ENCODE measurements around the gene PRPS1.
A peak's percentile ranks its signal among the peaks of the same experiment; 100 is the strongest.
"Not testable (repeated sequence)": the region's sequence is repeated elsewhere in the genome, so short reads cannot be mapped to it uniquely, and the experiment has no call there.

Gene PRPS1

DNA sequence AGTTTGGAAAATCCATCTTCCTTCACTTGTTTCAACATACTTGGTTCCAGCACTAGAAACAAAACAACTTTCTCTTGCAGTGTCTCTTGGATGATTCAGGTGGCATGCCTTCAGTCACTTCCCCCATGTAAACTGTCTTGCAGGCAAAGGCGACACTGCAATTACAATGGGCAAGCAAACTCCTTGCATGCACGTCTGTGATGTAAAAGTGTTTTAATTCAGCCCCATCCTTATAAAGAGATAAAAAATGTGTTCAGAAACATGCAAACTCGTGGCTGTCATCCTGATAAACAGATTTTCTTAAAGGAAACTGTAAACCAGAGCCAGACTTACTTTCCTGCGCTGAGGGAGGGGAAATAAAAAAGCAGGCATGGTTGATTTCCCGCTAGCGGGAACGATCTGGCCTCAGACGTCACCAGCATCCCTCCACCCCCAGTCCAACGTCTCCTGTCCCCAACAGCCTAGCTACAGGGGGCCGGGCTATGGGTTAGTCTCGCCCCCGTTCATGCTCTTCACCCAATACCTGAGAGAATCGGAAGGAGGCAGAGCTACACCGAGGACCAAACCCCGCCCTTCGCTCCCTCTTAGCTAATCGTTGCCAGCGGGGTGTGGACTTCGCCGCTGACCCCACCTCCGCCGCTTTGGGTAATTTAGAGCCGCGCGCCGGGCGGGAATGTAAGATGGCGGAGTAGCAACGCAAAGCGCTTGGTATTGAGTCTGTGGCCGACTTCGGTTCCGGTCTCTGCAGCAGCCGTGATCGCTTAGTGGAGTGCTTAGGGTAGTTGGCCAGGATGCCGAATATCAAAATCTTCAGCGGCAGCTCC, at the start of gene PRPS1:
Gene PRPS1, plus strand, starts transcription at position 673 of the 824 bp plus-strand sequence. Its CDS starts 119 bp downstream, at position 792.
- DNase-seq (ENCODE audit: low spot score) = peak; percentile 92

GRCh38 chrX:107579956-107580355, 48.4 kb upstream of the PRPS1 start:
- no peak for DNase-seq (ENCODE audit: low spot score)

- DNase-seq (ENCODE audit: low spot score) = no peak
These were observed 46.4 kb upstream of the PRPS1 start for GRCh38 chrX:107581923-107582322.

GRCh38 chrX:107589243-107589642, 39.1 kb upstream of the PRPS1 start:
- no peak for DNase-seq (ENCODE audit: low spot score)

DNA sequence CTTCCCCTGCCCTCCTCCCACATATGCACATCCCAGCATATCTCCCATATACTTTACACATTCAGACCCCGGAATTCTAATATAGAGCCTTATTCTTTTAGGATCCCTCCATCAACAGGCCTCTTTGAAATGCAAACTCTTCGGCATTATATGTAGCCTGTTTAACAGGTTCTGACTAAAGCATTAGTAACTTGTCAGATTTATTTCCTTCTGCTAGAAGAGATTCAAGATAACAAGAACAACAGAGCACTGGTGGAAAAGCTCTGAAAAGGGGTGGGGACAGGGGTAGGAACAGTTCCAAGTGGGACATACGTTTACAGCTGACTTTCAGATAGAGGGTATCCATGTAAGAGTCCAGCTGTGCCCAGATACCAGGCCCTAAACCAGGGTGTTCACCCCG, 31.7 kb upstream of the PRPS1 start:
- no peak for DNase-seq (ENCODE audit: low spot score)

- DNase-seq (ENCODE audit: low spot score) = no peak
These were observed 31.0 kb upstream of the PRPS1 start for GRCh38 chrX:107597264-107597663.

GRCh38 chrX:107597791-107598190, 30.5 kb upstream of the PRPS1 start:
- no peak for DNase-seq (ENCODE audit: low spot score)

GRCh38 chrX:107599450-107599861, 28.9 kb upstream of the PRPS1 start:
- DNase-seq (ENCODE audit: low spot score) = no peak

DNA sequence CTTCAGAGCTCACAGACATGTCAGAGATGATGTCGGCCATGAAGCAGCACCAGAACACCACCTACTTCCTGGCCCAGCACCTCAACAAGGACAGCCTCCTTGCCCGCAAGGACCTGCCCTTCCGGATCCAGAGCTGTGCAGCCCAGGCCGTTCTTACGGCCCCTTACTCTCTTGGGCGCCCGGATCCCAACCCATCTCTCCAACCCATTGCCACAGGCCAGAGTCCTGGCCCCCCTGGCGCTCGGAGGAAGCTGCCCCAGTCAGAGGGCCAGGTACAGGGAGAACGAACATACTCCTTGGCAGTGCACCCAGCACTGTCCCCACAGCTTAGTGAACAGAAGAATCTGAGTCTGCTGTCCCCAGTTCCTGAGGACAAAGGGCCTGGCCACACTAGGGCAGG, 27.9 kb upstream of the PRPS1 start:
- no peak for DNase-seq (ENCODE audit: low spot score)

DNA sequence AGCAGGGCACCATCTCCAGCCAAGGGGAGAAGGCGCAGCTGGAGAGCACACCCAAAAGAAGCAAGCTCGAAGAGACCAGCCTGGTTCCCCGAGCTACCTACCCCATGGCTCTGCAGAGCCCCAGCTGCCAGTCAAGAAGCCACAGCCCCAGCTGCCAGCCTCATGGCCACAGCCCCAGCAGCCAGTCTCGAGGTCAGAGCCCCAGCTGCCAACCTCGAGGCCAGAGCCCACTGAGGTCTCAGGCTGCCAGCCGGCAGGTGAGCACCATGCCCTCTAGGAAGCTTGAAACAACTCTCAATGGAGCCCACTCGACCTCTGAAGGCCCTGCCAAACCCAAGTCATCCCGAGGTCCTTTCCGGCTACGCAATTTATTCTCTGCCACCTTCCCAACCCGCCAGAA, 27.0 kb upstream of the PRPS1 start:
- no peak for DNase-seq (ENCODE audit: low spot score)

GRCh38 chrX:107601759-107602158, 26.6 kb upstream of the PRPS1 start:
- DNase-seq (ENCODE audit: low spot score) = no peak

DNA sequence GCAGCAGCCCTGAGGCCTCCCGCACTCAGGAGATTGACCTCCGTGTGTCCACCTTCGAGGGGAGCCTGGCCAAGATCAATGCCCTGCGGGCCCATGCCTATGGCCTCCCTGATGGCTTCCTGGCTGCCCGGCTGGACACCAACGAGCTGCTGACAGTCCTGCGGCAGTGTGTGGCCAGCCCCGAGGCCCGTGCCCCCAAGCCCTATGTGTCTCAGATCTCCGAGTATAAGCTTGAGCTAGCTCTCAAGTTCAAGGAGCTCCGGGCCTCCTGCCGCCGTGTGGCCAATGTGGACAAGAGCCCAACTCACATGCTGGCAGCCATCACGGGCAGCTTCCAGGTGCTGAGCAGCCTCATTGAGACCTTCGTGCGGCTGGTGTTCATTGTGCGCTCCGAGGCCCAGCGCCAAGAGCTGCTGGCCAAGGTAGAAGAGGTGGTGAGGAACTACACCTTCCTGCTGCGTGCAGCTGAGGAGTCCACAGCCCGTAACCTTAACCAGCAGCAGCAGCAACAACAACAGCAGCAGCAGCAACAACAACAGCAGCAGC, 25.5 kb upstream of the PRPS1 start:
- DNase-seq (ENCODE audit: low spot score) = no peak

DNA sequence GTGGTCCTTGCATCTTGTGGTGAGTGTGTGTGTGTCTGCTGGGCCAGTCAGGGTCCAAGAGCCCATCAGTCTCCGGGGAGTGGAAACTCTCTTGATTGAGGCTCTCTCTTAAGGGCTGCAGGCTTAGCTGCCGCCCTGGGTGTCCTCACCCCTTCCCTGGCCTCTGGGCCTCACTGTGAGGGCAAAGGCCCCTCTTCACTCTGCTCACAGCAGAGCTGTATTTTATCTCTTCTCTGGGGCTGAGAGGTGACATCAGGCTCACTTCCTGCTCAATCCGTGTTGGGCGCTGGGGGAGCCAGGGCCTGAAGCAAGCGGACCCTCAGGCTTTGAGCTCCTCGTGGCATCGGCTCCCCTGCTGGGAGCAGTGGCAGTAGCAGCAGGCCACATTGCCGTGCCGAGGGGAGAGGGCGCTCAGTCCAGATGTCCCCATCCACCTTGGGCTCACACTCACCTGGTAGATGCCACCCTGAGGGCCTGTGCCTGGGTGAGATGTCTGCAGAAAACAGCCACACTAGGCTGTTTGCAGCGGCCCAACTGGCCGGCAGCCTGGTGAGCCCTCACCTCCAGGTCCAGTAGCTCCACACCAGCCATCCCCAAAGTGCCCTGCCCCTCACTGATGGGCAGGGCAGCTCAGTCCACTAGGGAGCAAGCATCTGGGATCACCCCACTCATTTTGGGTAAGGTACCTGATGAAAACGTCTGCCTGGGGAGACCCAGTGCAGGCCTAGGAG, 24.7 kb upstream of the PRPS1 start:
- DNase-seq (ENCODE audit: low spot score) = no peak

DNA sequence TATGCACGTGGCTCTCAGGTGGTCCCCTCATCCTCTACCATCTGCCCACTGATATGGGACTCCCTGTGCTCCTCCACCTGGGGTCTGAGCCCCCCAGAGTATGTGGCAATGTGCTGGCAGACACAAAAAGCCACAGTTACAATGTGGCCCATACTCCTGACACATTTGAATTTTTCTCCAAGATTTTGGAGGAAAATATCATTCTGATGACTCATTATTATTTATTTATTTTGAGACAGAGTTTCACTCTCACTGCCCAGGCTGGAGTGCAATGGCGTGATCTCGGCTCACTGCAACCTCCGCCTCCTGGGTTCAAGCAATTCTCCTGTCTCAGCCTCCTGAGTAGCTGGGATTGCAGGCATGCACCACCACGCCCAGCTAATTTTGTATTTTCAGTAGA, 19.2 kb upstream of the PRPS1 start:
- DNase-seq (ENCODE audit: low spot score) = not testable (repeated sequence)

- no peak for DNase-seq (ENCODE audit: low spot score)
These were observed 17.6 kb upstream of the PRPS1 start for GRCh38 chrX:107610667-107611066.

DNA sequence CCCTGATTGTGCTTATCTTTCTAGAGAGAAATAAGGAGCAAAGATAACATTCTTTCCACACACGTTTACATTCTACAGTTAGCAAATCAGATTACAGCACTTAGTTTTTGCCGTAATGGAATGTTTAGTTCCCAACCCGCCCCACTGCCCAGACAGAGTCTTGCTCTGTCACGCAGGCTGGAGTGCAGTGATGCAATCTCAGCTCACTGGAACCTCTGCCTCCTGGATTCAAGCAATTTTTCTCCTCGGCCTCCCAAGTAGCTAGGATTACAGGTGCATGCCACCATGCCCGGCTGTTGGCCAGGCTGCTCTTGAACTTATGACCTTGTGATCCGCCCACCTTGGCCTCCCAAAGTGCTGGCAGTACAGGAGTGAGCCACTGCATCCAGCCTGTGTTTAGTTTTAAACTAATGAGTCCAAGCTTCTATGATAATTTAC, 8.4 kb upstream of the PRPS1 start:
- DNase-seq (ENCODE audit: low spot score) = no peak

GRCh38 chrX:107624893-107625292, 3.4 kb upstream of the PRPS1 start:
- no peak for DNase-seq (ENCODE audit: low spot score)

DNA sequence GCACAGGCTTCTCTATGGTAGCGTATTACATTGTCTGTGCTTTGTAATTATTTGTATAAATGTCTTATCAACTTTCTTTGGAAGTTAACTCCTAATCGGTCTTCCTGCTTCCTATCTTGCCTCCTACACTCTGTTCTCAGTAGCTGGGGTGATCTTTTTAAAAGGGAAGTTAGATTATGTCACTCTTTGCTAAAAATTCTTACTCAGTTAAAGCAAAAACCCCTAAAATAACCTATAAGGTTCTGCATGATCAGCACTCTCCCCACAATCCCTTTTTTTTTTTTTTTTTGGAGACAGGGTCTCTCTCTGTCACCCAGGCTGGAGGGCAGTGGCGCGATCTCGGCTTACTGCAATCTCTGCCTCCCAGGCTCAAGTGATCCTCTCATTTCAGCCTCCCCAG, 2.6 kb upstream of the PRPS1 start:
- DNase-seq (ENCODE audit: low spot score) = no peak

DNA sequence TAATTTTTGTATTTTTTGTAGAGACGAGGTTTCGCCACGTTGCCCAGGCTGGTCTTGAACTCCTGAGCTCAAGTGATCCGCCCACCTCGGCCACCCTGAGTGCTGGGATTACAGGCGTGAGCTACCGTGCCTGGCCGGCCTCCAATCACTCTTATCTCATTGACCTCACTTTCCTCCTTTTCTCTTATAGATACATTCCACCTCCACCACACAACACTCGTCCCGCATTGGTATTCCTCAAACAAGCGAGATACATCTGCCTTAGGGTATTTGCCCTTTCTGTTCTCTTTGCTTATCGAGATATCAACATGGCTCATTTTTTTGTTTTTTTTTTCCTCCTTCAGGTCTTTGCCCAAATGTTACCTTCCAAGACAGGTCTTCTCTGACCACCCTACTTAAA, 1.8 kb upstream of the PRPS1 start:
- DNase-seq (ENCODE audit: low spot score) = no peak

- no peak for DNase-seq (ENCODE audit: low spot score)
These were observed 1.4 kb upstream of the PRPS1 start for GRCh38 chrX:107626916-107627315.

- DNase-seq (ENCODE audit: low spot score) = peak; percentile 24
These were observed 591 bp downstream of the PRPS1 start for GRCh38 chrX:107628662-107629539.

DNA sequence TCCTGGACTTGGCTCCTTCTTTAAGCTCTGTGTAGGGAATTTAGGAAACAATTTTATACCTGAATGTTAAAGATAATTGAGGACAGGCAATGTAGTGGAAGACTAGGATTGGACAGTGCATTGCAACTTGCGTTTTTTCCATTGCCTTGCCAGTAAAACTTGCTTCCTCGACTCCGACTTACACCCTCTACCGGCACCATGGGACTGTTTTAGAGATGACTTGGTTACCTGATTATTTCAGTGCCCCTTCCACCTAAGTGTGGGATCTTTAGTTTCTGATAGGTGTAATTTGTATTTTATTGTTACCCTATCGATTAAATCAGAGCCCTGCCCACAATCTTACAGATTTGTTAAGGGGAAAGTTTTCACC, 1.2 kb downstream of the PRPS1 start:
- peak; percentile 18 for DNase-seq (ENCODE audit: low spot score)

Measured in GM03348 (cell line).